IMR-90 (cell line): ENCODE measurements around the gene GABPA. TPM values are rescaled to one million over a fixed set of nuclear protein-coding genes. Genes with fewer than 3 reads are reported as not detected.
A peak's percentile ranks its signal among the peaks of the same experiment; 100 is the strongest.

ENCODE experiments used
- ATAC-seq: fragments of 200-7000 bp; cut with Tn5 transposase; 2 replicates; pipeline ENCODE4 v1.9.1; 2020; ENCODE audit warnings: low read depth, mild to moderate bottlenecking, moderate library complexity
- BruUV-seq: library from RNA; stranded (reverse); fragments of 400-500 nt; replicated peaks from 2 replicates; lab custom pipeline; 2021; lab: Mats Ljungman, UMichigan
- CTCF ChIA-PET: fragments of 300-600 bp; formaldehyde crosslinking; extraction: SDS; loops from one replicate; lab custom pipeline; 2021; ENCODE audit warnings: antibody characterized with exemption; lab: Yijun Ruan, JAX
- POLR2A ChIA-PET: fragments of 300-600 bp; sonication (Branson Sonifier 250); formaldehyde crosslinking; loops from one replicate; lab custom pipeline; 2022; ENCODE audit warnings: antibody characterized with exemption; ENCODE audit not compliant: unreplicated experiment; lab: Charles Lee
- DNase-seq: peaks from one replicate; pipeline ENCODE4 v3.0.0; 2013
- H2AFZ ChIP-seq: replicated peaks from 2 replicates; pipeline ENCODE3; 2013; ENCODE audit warnings: low read length, mild to moderate bottlenecking; ENCODE audit not compliant: poor library complexity
- H2AK5ac ChIP-seq: 2 replicates; pipeline ENCODE4 v1.6.1; 2013; ENCODE audit warnings: low read depth, low read length, inconsistent platforms
- H2AK9ac ChIP-seq: replicated peaks from 2 replicates; pipeline ENCODE3; 2013; ENCODE audit warnings: mild to moderate bottlenecking, low read depth, low read length, moderate library complexity; ENCODE audit not compliant: poor library complexity
- H2BK120ac ChIP-seq: 2 replicates; pipeline ENCODE4 v1.6.1; 2013; ENCODE audit warnings: low read depth, low read length, inconsistent platforms
- H2BK15ac ChIP-seq: 3 replicates; pipeline ENCODE4 v1.6.1; 2013; ENCODE audit warnings: low read depth, low read length, inconsistent platforms
- H2BK20ac ChIP-seq: 2 replicates; pipeline ENCODE4 v1.6.1; 2013; ENCODE audit warnings: low read depth, mild to moderate bottlenecking, inconsistent platforms, low read length, moderate library complexity
- H2BK5ac ChIP-seq: 2 replicates; pipeline ENCODE4 v1.6.1; 2013; ENCODE audit warnings: mild to moderate bottlenecking, low read depth, low read length, inconsistent platforms; ENCODE audit not compliant: poor library complexity, severe bottlenecking
- H3K14ac ChIP-seq: replicated peaks from 2 replicates; pipeline ENCODE4 v1.6.1; 2013; ENCODE audit warnings: low read depth, low read length, inconsistent platforms
- H3K18ac ChIP-seq: 2 replicates; pipeline ENCODE4 v1.6.1; 2013; ENCODE audit warnings: low read depth, low read length, control low read depth
- H3K23ac ChIP-seq: 2 replicates; pipeline ENCODE4 v1.6.1; 2013; ENCODE audit warnings: low read depth, low read length, inconsistent platforms
- H3K27ac ChIP-seq: 2 replicates; pipeline ENCODE4 v1.5.1; 2013; ENCODE audit warnings: mild to moderate bottlenecking, control low read depth, low read length; ENCODE audit not compliant: insufficient read depth
- H3K27me3 ChIP-seq: 2 replicates; pipeline ENCODE4 v1.6.1; 2013; ENCODE audit warnings: low read length; ENCODE audit not compliant: control insufficient read depth, insufficient read depth
- H3K36me3 ChIP-seq: 2 replicates; pipeline ENCODE4 v1.6.1; 2013; ENCODE audit warnings: low read length, mixed read lengths; ENCODE audit not compliant: control insufficient read depth, insufficient read depth
- H3K4ac ChIP-seq: 2 replicates; pipeline ENCODE4 v1.6.1; 2013; ENCODE audit warnings: low read depth, low read length, inconsistent platforms
- H3K4me1 ChIP-seq: 2 replicates; pipeline ENCODE4 v1.6.1; 2013; ENCODE audit warnings: low read length, mixed read lengths; ENCODE audit not compliant: control insufficient read depth, insufficient read depth
- H3K4me2 ChIP-seq: 2 replicates; pipeline ENCODE4 v1.6.1; 2013; ENCODE audit warnings: low read depth, mild to moderate bottlenecking, control low read depth, low read length, moderate library complexity
- H3K4me3 ChIP-seq: 2 replicates; pipeline ENCODE4 v1.5.1; 2013; ENCODE audit warnings: low read depth, mild to moderate bottlenecking, control low read depth, low read length, moderate library complexity; ENCODE audit not compliant: insufficient read depth
- H3K56ac ChIP-seq: 2 replicates; pipeline ENCODE4 v1.6.1; 2013; ENCODE audit warnings: low read length, inconsistent platforms; ENCODE audit not compliant: insufficient read depth; ENCODE audit errors: extremely low read depth
- H3K79me1 ChIP-seq, 2 experiments: 2 replicates each; pipeline ENCODE4 v1.6.1; 2013; ENCODE audit warnings: low read length in 2 of 2, inconsistent platforms in 1 of 2, low read depth in 1 of 2
- H3K9ac ChIP-seq: 2 replicates; pipeline ENCODE4 v1.6.1; 2013; ENCODE audit warnings: low read depth, low read length, control low read depth
- H3K9me1 ChIP-seq: 2 replicates; pipeline ENCODE4 v1.6.1; 2013; ENCODE audit warnings: low read length, inconsistent platforms; ENCODE audit not compliant: insufficient read depth
- H3K9me3 ChIP-seq: 2 replicates; pipeline ENCODE4 v1.6.1; 2013; ENCODE audit warnings: low read length; ENCODE audit not compliant: control insufficient read depth, insufficient read depth
- H4K20me1 ChIP-seq: 2 replicates; pipeline ENCODE4 v1.6.1; 2013; ENCODE audit warnings: low read length, inconsistent platforms; ENCODE audit not compliant: insufficient read depth
- H4K5ac ChIP-seq: 2 replicates; pipeline ENCODE4 v1.6.1; 2013; ENCODE audit warnings: mild to moderate bottlenecking, low read depth, low read length, control low read depth
- H4K8ac ChIP-seq, 2 experiments: 2 replicates each; pipeline ENCODE4 v1.6.1; 2013; ENCODE audit warnings: low read depth in 2 of 2, low read length in 2 of 2, control low read depth in 1 of 2, inconsistent platforms in 1 of 2
- H4K91ac ChIP-seq: 2 replicates; pipeline ENCODE4 v1.6.1; 2013; ENCODE audit warnings: low read depth, low read length, inconsistent platforms; ENCODE audit not compliant: insufficient read depth
- BHLHE40 ChIP-seq: fragments of 150-350 bp; IDR thresholded peaks from 2 replicates; pipeline ENCODE4 v1.6.1; 2016; ENCODE audit warnings: mild to moderate bottlenecking, low read depth, low read length
- CEBPB ChIP-seq: IDR thresholded peaks from 2 replicates; pipeline ENCODE4 v1.6.1; 2012; ENCODE audit warnings: low read depth, low read length, improper control_type of control experiment
- CHD1 ChIP-seq: IDR thresholded peaks from 2 replicates; pipeline ENCODE4 v1.6.1; 2012; ENCODE audit warnings: low read depth, low read length, improper control_type of control experiment
- MAFK ChIP-seq: IDR thresholded peaks from 2 replicates; pipeline ENCODE4 v1.6.1; 2012; ENCODE audit warnings: low read depth, low read length, improper control_type of control experiment
- MAZ ChIP-seq: IDR thresholded peaks from 2 replicates; pipeline ENCODE4 v1.6.1; 2012; ENCODE audit warnings: low read depth, mild to moderate bottlenecking, low read length, improper control_type of control experiment, moderate library complexity, borderline replicate concordance
- NFE2L2 ChIP-seq: fragments of 150-350 bp; IDR thresholded peaks from 2 replicates; pipeline ENCODE4 v1.6.1; 2016; ENCODE audit warnings: low read depth, mild to moderate bottlenecking, low read length
- POLR2A ChIP-seq: IDR thresholded peaks from 2 replicates; pipeline ENCODE4 v1.6.1; 2012; ENCODE audit warnings: mild to moderate bottlenecking, low read depth, low read length
- RCOR1 ChIP-seq: IDR thresholded peaks from 2 replicates; pipeline ENCODE4 v1.6.1; 2012; ENCODE audit warnings: mild to moderate bottlenecking, low read length, improper control_type of control experiment; ENCODE audit not compliant: insufficient replicate concordance
- RFX5 ChIP-seq: IDR thresholded peaks from 2 replicates; pipeline ENCODE4 v1.8.0; 2012; ENCODE audit warnings: low read depth, mild to moderate bottlenecking, low read length, moderate library complexity
- SMC3 ChIP-seq: fragments of 150-350 bp; IDR thresholded peaks from 2 replicates; pipeline ENCODE4 v1.6.1; 2016; ENCODE audit warnings: low read depth, mild to moderate bottlenecking, antibody characterized with exemption, low read length, moderate library complexity
- WGBS, 2 experiments: methylation state at CpG; one replicate each; pipeline versions ENCODE4 v1.1.5 to v1.1.7; 2013; ENCODE audit warnings: missing lambda C conversion rate in 2 of 2; ENCODE audit not compliant: insufficient read length in 1 of 2; ENCODE audit errors: extremely low coverage in 2 of 2; 5-methylcytosine and 5-hydroxymethylcytosine counted together
- dilution Hi-C: fragments of 300-500 bp; cut with HindIII; formaldehyde crosslinking; loops from one replicate; pipeline ENCODE4 v1.14.3; 2018; ENCODE audit warnings: low sequenced_read_pairs; ENCODE audit not compliant: unreplicated experiment
- in situ Hi-C: fragments of 300-500 bp; cut with MboI; formaldehyde crosslinking; loops from 3 replicates; pipeline ENCODE4 v1.14.3; 2019; ENCODE audit warnings: low sequenced_read_pairs, inconsistent platforms, mixed read lengths
- intact Hi-C: fragments of 100-400 bp; cut with micrococcal nuclease; formaldehyde crosslinking; loops from 2 replicates; pipeline ENCODE4 v1.10.0; 2022
- polyA plus RNA-seq, 3 experiments: library from polyadenylated mRNA; depleted of rRNA; stranded (reverse); fragments of >200 nt; gene quantifications; 2 replicates each; pipeline ENCODE4 v1.2.3, GENCODE V29; 2012; ENCODE audit warnings: low replicate concordance in 1 of 3
- total RNA-seq: library from RNA; depleted of rRNA; stranded (reverse); fragments of >200 nt; gene quantifications from 2 replicates; pipeline ENCODE4 v1.2.3, GENCODE V29; 2012
- TF ChIP-seq, protein P1 (sequence below): fragments of 150-350 bp; IDR thresholded peaks from 2 replicates; pipeline ENCODE4 v1.6.1; 2016; ENCODE audit warnings: low read depth, mild to moderate bottlenecking, low read length, moderate library complexity, borderline replicate concordance
- TF ChIP-seq, protein P2 (sequence below): fragments of 150-350 bp; IDR thresholded peaks from 2 replicates; pipeline ENCODE4 v1.6.1; 2017; ENCODE audit warnings: mild to moderate bottlenecking, antibody characterized with exemption, low read length, low read depth

Gene GABPA
- total and polyA plus RNA-seq, 2 of the 4 experiments (the other 2 are of a cell fraction), result 9.0 to 17.0 TPM

DNA sequence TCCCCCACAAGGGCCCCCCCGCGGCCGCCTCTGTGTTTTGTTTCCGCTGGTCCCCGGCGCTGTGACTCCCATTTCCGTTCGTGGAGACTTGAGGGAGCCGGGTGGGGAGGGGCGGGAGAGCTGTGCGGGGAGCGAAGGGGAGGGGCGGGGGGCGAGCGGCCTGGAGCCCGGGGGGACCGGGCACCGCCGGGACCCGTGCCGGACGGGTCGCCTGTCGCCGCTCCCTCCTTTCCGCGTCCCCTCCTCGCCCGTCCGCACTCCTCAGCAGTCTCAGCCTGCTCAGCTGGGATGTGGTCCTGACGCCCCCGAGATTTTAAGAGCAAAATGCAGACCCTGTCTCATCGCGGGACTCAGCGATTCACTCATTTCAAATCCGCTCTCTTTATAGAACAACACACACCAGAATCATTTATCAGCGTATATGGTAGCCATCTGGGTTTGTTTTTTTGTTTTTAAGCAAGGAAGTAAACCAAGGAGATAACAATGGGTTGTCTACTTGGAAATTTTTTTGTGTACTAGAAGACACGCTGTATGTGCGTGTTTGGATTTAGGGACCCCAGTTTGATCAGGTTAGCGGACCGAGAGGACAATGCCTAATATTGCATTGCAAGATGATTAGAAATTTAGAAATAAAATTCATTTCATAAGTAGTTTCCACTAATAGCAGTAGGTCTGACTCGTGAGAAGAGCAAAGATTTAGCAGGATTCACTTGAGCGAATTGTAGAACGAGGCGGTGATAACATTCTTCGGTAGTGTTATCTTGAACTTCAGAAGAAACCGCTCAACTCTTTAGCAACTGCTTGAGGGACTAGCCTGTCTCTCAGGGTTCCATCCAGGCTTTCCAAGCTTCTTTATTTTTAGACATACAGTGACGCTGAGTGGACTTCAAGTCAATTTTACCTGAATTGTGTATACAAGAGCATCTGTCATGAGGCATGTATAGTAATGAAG lies 1.1 kb downstream of the GABPA start:
- peak overlapping the region; percentile 86 for H3K23ac ChIP-seq
- in situ Hi-C loops (no loop called here), dilution Hi-C loops (no loop called here), intact Hi-C loops (loop anchor here (5.0 kb wide), 2 partner anchors 431 to 981 kb away; no protein-coding TSS in a partner anchor)
- peaks cover 6% of the 10 kb centered on the region; the same call in 1 of the 2 replicates for H4K20me1 ChIP-seq
- H2BK15ac ChIP-seq, result peak overlapping the region; percentile 57; the same call in 1 of the 3 replicates
- H3K14ac ChIP-seq, result peak overlapping the region; percentile 87
- no peaks in the 10 kb centered on the region for H3K9me1 ChIP-seq
- H3K27me3 ChIP-seq, result no peaks in the 10 kb centered on the region
- peak overlapping the region; percentile 99 for H2BK5ac ChIP-seq
- H3K36me3 ChIP-seq, result peaks cover 2% of the 10 kb centered on the region
- POLR2A ChIA-PET, result interaction anchor here (0.6 kb wide), 2 partner anchors 121 to 162 kb away, joined by 3 read pairs; no protein-coding TSS in a partner anchor
- peak overlapping the region; percentile 98 for H3K56ac ChIP-seq
- H4K91ac ChIP-seq, result peak overlapping the region; percentile 75; the same call in 1 of the 2 replicates
- peak overlapping the region; percentile 79 for H2BK120ac ChIP-seq
- peak overlapping the region; percentile 94 for H3K4me2 ChIP-seq
- CTCF ChIA-PET, result no interaction called here
- H4K8ac ChIP-seq, result peak overlapping the region; percentile 84 to 93
- no TSS peak for BruUV-seq
- peak; percentile 76 for DNase-seq
- peak overlapping the region; percentile 72; the same call in 1 of the 2 replicates for H2AK5ac ChIP-seq
- peak overlapping the region; percentile 24; the same call in 1 of the 2 replicates for H2BK20ac ChIP-seq
- peak overlapping the region; percentile 100 for H2AFZ ChIP-seq
- H3K4me3 ChIP-seq, result peak overlapping the region; percentile 53
- H4K5ac ChIP-seq, result peak overlapping the region; percentile 99
- peak overlapping the region; percentile 96 for H3K4ac ChIP-seq
- H3K4me1 ChIP-seq, result no peaks in the 10 kb centered on the region
- H3K79me1 ChIP-seq, result peaks cover 14 to 39% of the 10 kb centered on the region in 2 experiments
- H3K9ac ChIP-seq, result peak overlapping the region; percentile 100
- 0% methylated on average over 8 of the region's 48 CpGs; no CpG with 5 or more reads in 1 of the 2 experiments for WGBS, 2 experiments
- ATAC-seq, result peak; percentile 75
- peak overlapping the region; percentile 99 for H2AK9ac ChIP-seq
- no peak for TF ChIP-seq MAZ
- TF ChIP-seq RFX5, result no peak
- TF ChIP-seq CHD1, result no peak
- TF ChIP-seq MAFK, result no peak
- TF ChIP-seq, protein P1, sequence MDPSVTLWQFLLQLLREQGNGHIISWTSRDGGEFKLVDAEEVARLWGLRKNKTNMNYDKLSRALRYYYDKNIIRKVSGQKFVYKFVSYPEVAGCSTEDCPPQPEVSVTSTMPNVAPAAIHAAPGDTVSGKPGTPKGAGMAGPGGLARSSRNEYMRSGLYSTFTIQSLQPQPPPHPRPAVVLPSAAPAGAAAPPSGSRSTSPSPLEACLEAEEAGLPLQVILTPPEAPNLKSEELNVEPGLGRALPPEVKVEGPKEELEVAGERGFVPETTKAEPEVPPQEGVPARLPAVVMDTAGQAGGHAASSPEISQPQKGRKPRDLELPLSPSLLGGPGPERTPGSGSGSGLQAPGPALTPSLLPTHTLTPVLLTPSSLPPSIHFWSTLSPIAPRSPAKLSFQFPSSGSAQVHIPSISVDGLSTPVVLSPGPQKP, result no peak
- no peak for TF ChIP-seq RCOR1
- TF ChIP-seq, protein P2, sequence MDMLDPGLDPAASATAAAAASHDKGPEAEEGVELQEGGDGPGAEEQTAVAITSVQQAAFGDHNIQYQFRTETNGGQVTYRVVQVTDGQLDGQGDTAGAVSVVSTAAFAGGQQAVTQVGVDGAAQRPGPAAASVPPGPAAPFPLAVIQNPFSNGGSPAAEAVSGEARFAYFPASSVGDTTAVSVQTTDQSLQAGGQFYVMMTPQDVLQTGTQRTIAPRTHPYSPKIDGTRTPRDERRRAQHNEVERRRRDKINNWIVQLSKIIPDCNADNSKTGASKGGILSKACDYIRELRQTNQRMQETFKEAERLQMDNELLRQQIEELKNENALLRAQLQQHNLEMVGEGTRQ, result no peak
- TF ChIP-seq POLR2A, result no peak; the same call in 1 of the 2 replicates
- TF ChIP-seq SMC3, result no peak
- no peak for TF ChIP-seq NFE2L2
- TF ChIP-seq BHLHE40, result no peak
- no peak for TF ChIP-seq CEBPB
- H3K27ac ChIP-seq, result peak overlapping the region; percentile 99
- H3K9me3 ChIP-seq, result no peaks in the 10 kb centered on the region
- peak overlapping the region; percentile 93 for H3K18ac ChIP-seq
